HL-60 (cell line): ENCODE data around the gene RUNX1.

ENCODE experiments used
- GABPA ChIP-seq: IDR thresholded peaks from 2 replicates; pipeline ENCODE4 v1.6.1; 2012; ENCODE audit warnings: low read depth
- POLR2AphosphoS5 ChIP-seq: IDR thresholded peaks from 2 replicates; pipeline ENCODE4 v1.6.1; 2012; ENCODE audit warnings: low read depth
- REST ChIP-seq: IDR thresholded peaks from 2 replicates; pipeline ENCODE4 v1.6.1; 2012; ENCODE audit warnings: low read depth; ENCODE audit not compliant: insufficient replicate concordance
- SPI1 ChIP-seq: IDR thresholded peaks from 2 replicates; pipeline ENCODE4 v1.6.1; 2012; ENCODE audit warnings: low read depth, mild to moderate bottlenecking, borderline replicate concordance
- TF ChIP-seq, protein P1 (sequence below): IDR thresholded peaks from one replicate; pipeline ENCODE4 v1.5.1; 2011; ENCODE audit warnings: low read length, control low read depth, inconsistent platforms; ENCODE audit not compliant: insufficient read depth

DNA sequence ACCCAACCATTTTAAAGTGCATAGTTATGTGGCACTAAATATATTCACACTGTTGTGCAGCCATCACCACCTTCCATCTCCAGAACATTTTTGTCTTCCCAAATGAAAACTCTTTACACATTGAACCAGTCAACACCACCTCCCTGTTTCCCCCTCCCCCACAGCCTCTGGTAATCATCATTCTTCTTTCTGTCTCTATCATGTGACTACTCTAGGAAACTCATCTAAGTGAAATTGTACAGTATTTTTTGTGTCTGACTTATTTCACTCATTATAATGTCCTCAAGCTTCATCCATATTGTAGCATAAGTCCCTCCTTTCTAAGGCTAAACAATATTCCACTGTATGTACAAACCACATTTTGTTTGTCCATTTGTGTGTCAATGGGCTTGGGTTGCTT lies 128.0 kb downstream of the RUNX1 start:
- TF ChIP-seq, protein P1, sequence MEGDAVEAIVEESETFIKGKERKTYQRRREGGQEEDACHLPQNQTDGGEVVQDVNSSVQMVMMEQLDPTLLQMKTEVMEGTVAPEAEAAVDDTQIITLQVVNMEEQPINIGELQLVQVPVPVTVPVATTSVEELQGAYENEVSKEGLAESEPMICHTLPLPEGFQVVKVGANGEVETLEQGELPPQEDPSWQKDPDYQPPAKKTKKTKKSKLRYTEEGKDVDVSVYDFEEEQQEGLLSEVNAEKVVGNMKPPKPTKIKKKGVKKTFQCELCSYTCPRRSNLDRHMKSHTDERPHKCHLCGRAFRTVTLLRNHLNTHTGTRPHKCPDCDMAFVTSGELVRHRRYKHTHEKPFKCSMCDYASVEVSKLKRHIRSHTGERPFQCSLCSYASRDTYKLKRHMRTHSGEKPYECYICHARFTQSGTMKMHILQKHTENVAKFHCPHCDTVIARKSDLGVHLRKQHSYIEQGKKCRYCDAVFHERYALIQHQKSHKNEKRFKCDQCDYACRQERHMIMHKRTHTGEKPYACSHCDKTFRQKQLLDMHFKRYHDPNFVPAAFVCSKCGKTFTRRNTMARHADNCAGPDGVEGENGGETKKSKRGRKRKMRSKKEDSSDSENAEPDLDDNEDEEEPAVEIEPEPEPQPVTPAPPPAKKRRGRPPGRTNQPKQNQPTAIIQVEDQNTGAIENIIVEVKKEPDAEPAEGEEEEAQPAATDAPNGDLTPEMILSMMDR, result no peak
- TF ChIP-seq REST (no peak), SPI1 (no peak), GABPA (no peak), POLR2AphosphoS5 (no peak)
